Trophoblast cell (in vitro differentiated cells and primary cell): ENCODE data around the gene SGCA.

Source experiments
- DNase-seq, 2 donors: peaks; one replicate each; pipeline ENCODE4 v3.0.0-alpha.2; 2016
- H2AFZ ChIP-seq: 2 replicates; pipeline ENCODE4 v1.6.1; 2013; ENCODE audit warnings: low read length, moderate library complexity, mild to moderate bottlenecking; ENCODE audit not compliant: insufficient read depth, poor library complexity
- H2AK5ac ChIP-seq: 2 replicates; pipeline ENCODE4 v1.6.1; 2013; ENCODE audit warnings: mild to moderate bottlenecking, low read length
- H2BK120ac ChIP-seq: 2 replicates; pipeline ENCODE4 v1.6.1; 2013; ENCODE audit warnings: low read length, mild to moderate bottlenecking, moderate library complexity; ENCODE audit not compliant: insufficient read depth, poor library complexity
- H2BK12ac ChIP-seq: 2 replicates; pipeline ENCODE4 v1.6.1; 2013; ENCODE audit warnings: mild to moderate bottlenecking, low read length, moderate library complexity
- H2BK5ac ChIP-seq: 2 replicates; pipeline ENCODE4 v1.6.1; 2013; ENCODE audit warnings: low read length, low read depth, moderate library complexity, mild to moderate bottlenecking; ENCODE audit not compliant: poor library complexity
- H3K14ac ChIP-seq: 2 replicates; pipeline ENCODE4 v1.6.1; 2013; ENCODE audit warnings: mild to moderate bottlenecking, low read length
- H3K18ac ChIP-seq: 2 replicates; pipeline ENCODE4 v1.6.1; 2013; ENCODE audit warnings: mild to moderate bottlenecking, low read length
- H3K23ac ChIP-seq: 2 replicates; pipeline ENCODE4 v1.6.1; 2013; ENCODE audit warnings: low read length
- H3K27ac ChIP-seq: 2 replicates; pipeline ENCODE4 v1.5.1; 2013; ENCODE audit warnings: low read depth, mild to moderate bottlenecking, inconsistent platforms, low read length, moderate library complexity
- H3K27me3 ChIP-seq: 2 replicates; pipeline ENCODE4 v1.6.1; 2013; ENCODE audit warnings: inconsistent platforms, mild to moderate bottlenecking, low read length, moderate library complexity; ENCODE audit not compliant: insufficient read depth
- H3K36me3 ChIP-seq, 2 experiments: 1 replicate in 1 of 2; 2 replicates in 1 of 2; pipeline ENCODE4 v1.6.1; 2013; ENCODE audit warnings: low read length in 2 of 2, mild to moderate bottlenecking in 2 of 2, moderate library complexity in 1 of 2; ENCODE audit not compliant: insufficient read depth in 2 of 2, control insufficient read depth in 1 of 2
- H3K4ac ChIP-seq: 2 replicates; pipeline ENCODE4 v1.6.1; 2013; ENCODE audit warnings: low read depth, mild to moderate bottlenecking, low read length, moderate library complexity
- H3K4me1 ChIP-seq, 2 experiments: 1 replicate in 1 of 2; 2 replicates in 1 of 2; pipeline ENCODE4 v1.6.1; 2013; ENCODE audit warnings: low read length in 2 of 2, mild to moderate bottlenecking in 2 of 2, moderate library complexity in 1 of 2; ENCODE audit not compliant: insufficient read depth in 2 of 2, control insufficient read depth in 1 of 2
- H3K4me2 ChIP-seq: 2 replicates; pipeline ENCODE4 v1.6.1; 2013; ENCODE audit warnings: inconsistent platforms, mild to moderate bottlenecking, low read length, moderate library complexity
- H3K4me3 ChIP-seq: 2 replicates; pipeline ENCODE4 v1.5.1; 2013; ENCODE audit warnings: mild to moderate bottlenecking, low read depth, low read length, inconsistent platforms
- H3K79me1 ChIP-seq: one replicate; pipeline ENCODE4 v1.6.1; 2013; ENCODE audit warnings: low read length
- H3K79me2 ChIP-seq: 2 replicates; pipeline ENCODE4 v1.6.1; 2013; ENCODE audit warnings: low read length, mild to moderate bottlenecking; ENCODE audit not compliant: control insufficient read depth, insufficient read depth, poor library complexity
- H3K9ac ChIP-seq: 2 replicates; pipeline ENCODE4 v1.6.1; 2013; ENCODE audit warnings: mild to moderate bottlenecking, low read length
- H3K9me3 ChIP-seq: 2 replicates; pipeline ENCODE4 v1.6.1; 2013; ENCODE audit warnings: low read depth, mild to moderate bottlenecking, control low read depth, inconsistent platforms, low read length; ENCODE audit not compliant: insufficient read depth
- H4K12ac ChIP-seq: 2 replicates; pipeline ENCODE4 v1.6.1; 2013; ENCODE audit warnings: low read depth, mild to moderate bottlenecking, low read length, moderate library complexity
- H4K8ac ChIP-seq: 2 replicates; pipeline ENCODE4 v1.6.1; 2013; ENCODE audit warnings: low read depth, mild to moderate bottlenecking, low read length, moderate library complexity
- H4K91ac ChIP-seq: one replicate; pipeline ENCODE4 v1.6.1; 2013; ENCODE audit warnings: low read depth, mild to moderate bottlenecking, low read length, moderate library complexity
- WGBS: extraction: QIAGEN DNeasy Blood & Tissue Kit; methylation state at CpG from one replicate; pipeline ENCODE4 v1.1.7; 2013; ENCODE audit warnings: missing lambda C conversion rate; ENCODE audit not compliant: insufficient read length, insufficient coverage; ENCODE audit errors: extremely low coverage; 5-methylcytosine and 5-hydroxymethylcytosine counted together

Gene SGCA

GRCh38 chr17:50149091-50149416 lies 16.8 kb upstream of the SGCA start:
- Histone ChIP-seq H2AFZ (peak overlapping the region; percentile 5), H3K79me2 (peaks cover 19% of the 10 kb centered on the region), H2BK5ac (peak overlapping the region; percentile 18), H3K4ac (peak overlapping the region; percentile 84), H4K91ac (peak overlapping the region; percentile 80), H2AK5ac (peak overlapping the region; percentile 73), H2BK120ac (no peak overlapping the region), H4K12ac (peak overlapping the region; percentile 71), H3K14ac (peak overlapping the region; percentile 87), H3K4me1 (peaks cover 15 to 27% of the 10 kb centered on the region in 2 experiments), H3K27ac (peak overlapping the region; percentile 14), H2BK12ac (no peak overlapping the region), H3K36me3 (peaks cover 22 to 27% of the 10 kb centered on the region in 2 experiments), H3K9me3 (no peaks in the 10 kb centered on the region), H3K27me3 (no peaks in the 10 kb centered on the region), H3K9ac (peak overlapping the region; percentile 59), H3K18ac (peak overlapping the region; percentile 60), H3K4me3 (peak overlapping the region; percentile 85), H3K23ac (no peak overlapping the region), H3K79me1 (peaks cover 23% of the 10 kb centered on the region), H3K4me2 (peak overlapping the region; percentile 95), H4K8ac (peak overlapping the region; percentile 74)
- WGBS: no CpG with 5 or more reads among the region's 30 CpGs
- DNase-seq: no peak

GRCh38 chr17:50149417-50150353 lies 16.1 kb upstream of the SGCA start:
- Histone ChIP-seq H3K79me1 (peaks cover 23% of the 10 kb centered on the region), H3K14ac (peak overlapping the region; percentile 87), H2AFZ (peak overlapping the region; percentile 74), H3K27me3 (no peaks in the 10 kb centered on the region), H3K79me2 (peaks cover 19% of the 10 kb centered on the region), H3K4ac (peak overlapping the region; percentile 84), H4K8ac (peak overlapping the region; percentile 74), H3K4me3 (peak overlapping the region; percentile 85), H3K36me3 (peaks cover 16 to 21% of the 10 kb centered on the region in 2 experiments), H3K4me2 (peak overlapping the region; percentile 95), H3K18ac (peak overlapping the region; percentile 60), H4K91ac (peak overlapping the region; percentile 80), H2BK12ac (no peak overlapping the region), H2AK5ac (peak overlapping the region; percentile 73), H4K12ac (peak overlapping the region; percentile 82), H3K27ac (no peak overlapping the region), H3K4me1 (peaks cover 15 to 27% of the 10 kb centered on the region in 2 experiments), H2BK120ac (peak overlapping the region; percentile 31), H2BK5ac (peak overlapping the region; percentile 18), H3K9me3 (no peaks in the 10 kb centered on the region), H3K9ac (peak overlapping the region; percentile 78), H3K23ac (no peak overlapping the region)
- peak in 1 of 2 donors; percentile 70 for DNase-seq
- no CpG with 5 or more reads among the region's 123 CpGs for WGBS

DNA sequence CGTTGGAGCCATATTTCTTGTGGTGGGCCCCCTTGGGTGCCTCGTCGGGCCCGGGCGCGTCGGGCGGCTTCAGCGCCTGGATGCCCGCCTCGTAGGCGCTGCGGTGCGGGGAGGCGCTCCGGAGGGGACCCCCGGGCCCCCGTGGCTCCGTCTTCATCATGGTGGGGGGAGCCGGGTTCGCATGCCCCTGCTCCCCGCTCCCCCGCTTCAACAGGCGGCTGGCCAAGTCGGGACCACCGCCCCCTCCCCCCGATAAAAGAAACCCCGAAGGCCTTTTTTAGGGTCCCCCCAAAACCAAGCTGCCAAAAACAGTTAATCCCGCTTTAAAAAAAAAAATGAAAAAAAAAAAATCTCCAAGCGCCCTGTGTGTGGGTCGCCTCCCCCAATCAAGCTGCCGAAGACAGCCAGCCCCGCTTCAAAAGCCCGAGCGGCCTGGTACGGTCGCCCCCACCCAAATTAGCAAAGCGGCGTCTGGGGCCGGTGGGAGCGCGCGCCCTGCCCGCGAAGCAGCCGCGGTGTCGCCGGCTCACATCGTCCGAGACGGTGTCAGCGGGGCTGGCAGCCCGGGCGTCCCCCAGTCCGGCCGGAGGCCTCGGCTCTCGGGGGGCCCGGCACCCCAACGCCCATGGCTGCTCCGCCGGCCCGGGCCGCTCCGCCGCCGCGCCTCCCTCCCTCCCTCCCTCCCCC lies 15.3 kb upstream of the SGCA start, which contains the start of gene PPP1R9B:
PPP1R9B (minus strand) TSS at position 324 of the 687 bp plus-strand sequence; CDS start at position 160, 164 bp downstream.
- peak within 1 kb of the TSS; percentile 84 for H3K4ac ChIP-seq
- H2AFZ ChIP-seq: peak within 1 kb of the TSS; percentile 74
- peaks cover 19% of the 10 kb centered on the region for H3K79me2 ChIP-seq
- peak within 1 kb of the TSS; percentile 80 for H4K91ac ChIP-seq
- H3K18ac ChIP-seq: peak within 1 kb of the TSS; percentile 74
- no peaks in the 10 kb centered on the region for H3K27me3 ChIP-seq
- peak within 1 kb of the TSS; percentile 59 for H3K27ac ChIP-seq
- peak within 1 kb of the TSS; percentile 88 for H4K8ac ChIP-seq
- H3K79me1 ChIP-seq: peaks cover 23% of the 10 kb centered on the region
- H3K9me3 ChIP-seq: no peaks in the 10 kb centered on the region
- H3K36me3 ChIP-seq: peaks cover 10 to 13% of the 10 kb centered on the region in 2 experiments
- peaks cover 15 to 27% of the 10 kb centered on the region in 2 experiments for H3K4me1 ChIP-seq
- peak within 1 kb of the TSS; percentile 82 for H4K12ac ChIP-seq
- DNase-seq: no peak
- H3K4me3 ChIP-seq: peak within 1 kb of the TSS; percentile 85
- peak within 1 kb of the TSS; percentile 59 for H2BK120ac ChIP-seq
- no CpG with 5 or more reads among the region's 69 CpGs for WGBS
- H2AK5ac ChIP-seq: peak within 1 kb of the TSS; percentile 75
- peak within 1 kb of the TSS; percentile 95 for H3K4me2 ChIP-seq
- H2BK5ac ChIP-seq: peak within 1 kb of the TSS; percentile 71
- peak within 1 kb of the TSS; percentile 87 for H3K14ac ChIP-seq
- H2BK12ac ChIP-seq: peak within 1 kb of the TSS; percentile 29
- no peak within 1 kb of the TSS for H3K23ac ChIP-seq
- peak within 1 kb of the TSS; percentile 81 for H3K9ac ChIP-seq
